NB4 (cell line): ENCODE results near the gene ADSS2.

Source experiments
- DNase-seq: peaks from one replicate; pipeline ENCODE4 v3.0.0; 2010; ENCODE audit warnings: low read depth
- H3K4me3 ChIP-seq: one replicate; pipeline ENCODE4 v1.5.1; 2011; ENCODE audit warnings: mild to moderate bottlenecking, low read depth, low read length, moderate library complexity
- CTCF ChIP-seq: IDR thresholded peaks from one replicate; pipeline ENCODE4 v1.5.1; 2012; ENCODE audit warnings: low read depth, low read length
- MAX ChIP-seq: IDR thresholded peaks from 2 replicates; pipeline ENCODE4 v1.6.1; 2011; ENCODE audit warnings: low read depth, low read length
- MYC ChIP-seq: IDR thresholded peaks from 2 replicates; pipeline ENCODE4 v1.6.1; 2011; ENCODE audit warnings: low read depth, low read length
- POLR2A ChIP-seq: IDR thresholded peaks from 2 replicates; pipeline ENCODE4 v1.6.1; 2011; ENCODE audit warnings: mild to moderate bottlenecking; ENCODE audit not compliant: insufficient read length; ENCODE audit errors: extremely low read depth

The ADSS2 gene

GRCh38 chr1:244403431-244403830 lies 48.3 kb downstream of the ADSS2 start:
- H3K4me3 ChIP-seq: no peak overlapping the region
- TF ChIP-seq POLR2A (no peak), MAX (no peak), CTCF (no peak), MYC (no peak)
- DNase-seq: no peak

- no peak overlapping the region for H3K4me3 ChIP-seq
- DNase-seq: no peak
- TF ChIP-seq CTCF (no peak), MAX (no peak), POLR2A (no peak), MYC (no peak)
Measured at GRCh38 chr1:244400974-244401373, 50.7 kb downstream of the ADSS2 start.

GRCh38 chr1:244397131-244397530 lies 54.6 kb downstream of the ADSS2 start:
- TF ChIP-seq CTCF: no peak
- no peak for TF ChIP-seq MAX
- no peak for TF ChIP-seq MYC
- no peak for TF ChIP-seq POLR2A
- no peak overlapping the region for H3K4me3 ChIP-seq
- DNase-seq: no peak

- no peak for DNase-seq
- H3K4me3 ChIP-seq: no peak overlapping the region
- TF ChIP-seq MYC: no peak
- TF ChIP-seq MAX: no peak
- no peak for TF ChIP-seq CTCF
- TF ChIP-seq POLR2A: no peak
Measured at GRCh38 chr1:244395965-244396364, 55.7 kb downstream of the ADSS2 start.

GRCh38 chr1:244394826-244395765 lies 56.6 kb downstream of the ADSS2 start:
- TF ChIP-seq CTCF (no peak), MYC (no peak), MAX (no peak), POLR2A (no peak)
- DNase-seq: no peak
- H3K4me3 ChIP-seq: no peak overlapping the region

- TF ChIP-seq MAX (no peak), MYC (no peak), POLR2A (no peak), CTCF (no peak)
- no peak for DNase-seq
- no peak overlapping the region for H3K4me3 ChIP-seq
Measured at GRCh38 chr1:244394346-244394745, 57.4 kb downstream of the ADSS2 start.
